Panc1 (cell line): ENCODE measurements around the gene CHERP. TPM values are rescaled to one million over a fixed set of nuclear protein-coding genes. Genes with fewer than 3 reads are reported as not detected.
A peak's percentile ranks its signal among the peaks of the same experiment; 100 is the strongest.

Experiments
- ATAC-seq: fragments of 200-7000 bp; cut with Tn5 transposase; 2 replicates; pipeline ENCODE4 v1.9.1; 2020; ENCODE audit warnings: mild to moderate bottlenecking, moderate library complexity
- BruUV-seq: library from RNA; stranded (reverse); fragments of 400-500 nt; replicated peaks from 2 replicates; lab custom pipeline; 2021; lab: Mats Ljungman, UMichigan
- CTCF ChIA-PET: fragments of 300-600 bp; sonication (Branson Sonifier 250); formaldehyde crosslinking; loops from one replicate; lab custom pipeline; 2022; ENCODE audit warnings: antibody characterized with exemption; lab: Charles Lee
- POLR2A ChIA-PET: fragments of 300-600 bp; sonication (Branson Sonifier 250); formaldehyde crosslinking; loops from one replicate; lab custom pipeline; 2022; ENCODE audit warnings: antibody characterized with exemption; lab: Charles Lee
- DNase-seq: peaks from one replicate; pipeline ENCODE4 v3.0.0-alpha.2; 2010; ENCODE audit warnings: low read depth, low spot score
- H3K27ac ChIP-seq: 2 replicates; pipeline ENCODE4 v1.5.1; 2011; ENCODE audit warnings: mild to moderate bottlenecking, low read length, inconsistent platforms
- H3K27me3 ChIP-seq: fragments of 200-500 bp; sonication (Bioruptor generic); 2 replicates; pipeline ENCODE4 v1.6.0; 2014; ENCODE audit warnings: low read length, inconsistent platforms; ENCODE audit not compliant: control insufficient read depth, insufficient read depth
- H3K36me3 ChIP-seq: fragments of 200-500 bp; sonication (Bioruptor generic); 2 replicates; pipeline ENCODE4 v1.5.1; 2014; ENCODE audit warnings: inconsistent platforms, mild to moderate bottlenecking, low read length, moderate library complexity; ENCODE audit not compliant: control insufficient read depth, insufficient read depth
- H3K4me1 ChIP-seq: 2 replicates; pipeline ENCODE4 v1.5.1; 2011; ENCODE audit warnings: inconsistent platforms, mild to moderate bottlenecking, low read length, moderate library complexity; ENCODE audit not compliant: control insufficient read depth, insufficient read depth
- H3K4me3 ChIP-seq, 2 experiments: 2 replicates each; pipeline ENCODE4 v1.5.1; 2011 to 2012; ENCODE audit warnings: low read depth in 2 of 2, low read length in 2 of 2, mild to moderate bottlenecking in 2 of 2, inconsistent platforms in 1 of 2, moderate library complexity in 1 of 2
- H3K9me3 ChIP-seq: fragments of 200-500 bp; sonication (Bioruptor generic); 2 replicates; pipeline ENCODE4 v1.5.1; 2014; ENCODE audit warnings: low read depth, mild to moderate bottlenecking, inconsistent platforms, low read length, moderate library complexity; ENCODE audit not compliant: control insufficient read depth, insufficient read depth
- CTCF ChIP-seq: fragments of 450-650 bp; IDR thresholded peaks from 2 replicates; pipeline ENCODE4 v1.5.1; 2017; ENCODE audit warnings: mild to moderate bottlenecking
- POLR2AphosphoS5 ChIP-seq: IDR thresholded peaks from 2 replicates; pipeline ENCODE4 v1.6.1; 2012; ENCODE audit warnings: mild to moderate bottlenecking, low read depth, low read length, moderate library complexity
- REST ChIP-seq, 2 experiments: IDR thresholded peaks; 2 replicates each; pipeline ENCODE4 v1.6.1; 2011 to 2012; ENCODE audit warnings: low read depth in 2 of 2, control low read depth in 1 of 2, low read length in 1 of 2, mild to moderate bottlenecking in 1 of 2, moderate library complexity in 1 of 2; ENCODE audit not compliant: insufficient read depth in 1 of 2
- SIN3A ChIP-seq: IDR thresholded peaks from 2 replicates; pipeline ENCODE4 v1.6.1; 2012; ENCODE audit warnings: low read depth, mild to moderate bottlenecking, low read length, moderate library complexity, borderline replicate concordance; ENCODE audit not compliant: insufficient read depth
- TCF7L2 ChIP-seq: IDR thresholded peaks from 2 replicates; pipeline ENCODE4 v1.6.1; 2011; ENCODE audit warnings: mild to moderate bottlenecking, low read depth, low read length, inconsistent platforms
- in situ Hi-C: cut with HindIII; loops from 2 replicates; pipeline ENCODE4 v1.10.0; 2016; ENCODE audit warnings: low sequenced_read_pairs, low pct_unique_long_range_greater_than_20kb
- intact Hi-C: fragments of 100-400 bp; cut with micrococcal nuclease; formaldehyde crosslinking; loops from one replicate; pipeline ENCODE4 v1.10.0; 2022; ENCODE audit not compliant: unreplicated experiment
- total RNA-seq: library from RNA; stranded (reverse); gene quantifications from one replicate; pipeline ENCODE4 v1.2.1, GENCODE V29; 2021; ENCODE audit not compliant: unreplicated experiment

CHERP gene
- total RNA-seq, 1 experiment from 2014 or later: 48.3 TPM

DNA sequence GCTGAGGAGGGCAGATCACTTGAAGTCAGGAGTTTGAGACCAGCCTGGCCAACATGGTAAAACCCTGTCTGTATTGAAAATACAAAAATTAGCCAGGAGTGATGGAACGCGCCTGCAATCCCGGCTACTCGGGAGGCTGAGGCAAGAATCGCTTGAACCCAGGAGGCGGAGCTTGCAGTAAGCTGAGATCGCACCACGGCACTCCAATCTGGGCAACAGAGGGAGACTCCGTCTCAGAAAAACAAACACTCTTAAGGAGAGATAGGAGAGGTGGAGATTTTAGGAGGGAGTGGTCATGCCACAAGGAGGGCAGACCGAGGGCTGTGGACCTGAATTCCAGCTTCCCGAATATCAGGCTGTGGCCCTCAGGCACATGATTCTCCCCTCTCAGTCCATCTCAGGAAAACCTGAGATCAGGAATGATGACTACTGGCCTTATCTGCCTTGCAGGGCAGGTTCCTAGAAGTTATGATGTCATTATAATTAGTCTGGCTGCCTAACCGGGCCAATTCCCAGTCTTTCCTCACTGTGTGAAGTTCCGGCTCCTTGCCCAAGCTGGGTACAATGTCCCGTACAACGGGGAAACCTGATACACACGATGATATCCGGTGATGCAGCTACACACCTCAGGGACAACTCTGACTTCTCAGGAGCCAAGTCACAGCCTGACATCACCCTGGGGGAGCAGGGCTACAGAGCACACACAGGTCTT is 27.5 kb upstream of the CHERP start:
- intact Hi-C loops (no loop called here), in situ Hi-C loops (no loop called here)
- ATAC-seq (no peak), DNase-seq (no peak)
- ChIA-PET CTCF (no interaction called here), POLR2A (no interaction called here)
- Histone ChIP-seq H3K36me3 (peaks cover 6% of the 10 kb centered on the region), H3K4me1 (peaks cover 8% of the 10 kb centered on the region), H3K4me3 (0 out of 4 replicates have a peak overlapping the region, but pooled peaks of 1 of the 2 experiments have one; percentile 4), H3K9me3 (no peaks in the 10 kb centered on the region), H3K27ac (no peak overlapping the region), H3K27me3 (no peaks in the 10 kb centered on the region)
- BruUV-seq: no TSS peak
- TF ChIP-seq POLR2AphosphoS5 (no peak), REST (IDR thresholded peaks at IDR 0.05; ENCODE audit: insufficient read depth in 1 of 2, low read depth in 2 of 2, low read length in 1 of 2) (no peak), SIN3A (no peak), TCF7L2 (no peak), CTCF (no peak)

- Histone ChIP-seq H3K9me3 (no peaks in the 10 kb centered on the region), H3K27ac (no peak overlapping the region), H3K4me3 (no peak overlapping the region), H3K4me1 (peaks cover 3% of the 10 kb centered on the region), H3K27me3 (no peaks in the 10 kb centered on the region), H3K36me3 (peaks cover 5% of the 10 kb centered on the region)
- CTCF ChIA-PET: no interaction called here
- ATAC-seq (no peak), DNase-seq (no peak)
- intact Hi-C loops (no loop called here), in situ Hi-C loops (no loop called here)
- no peak for TF ChIP-seq POLR2AphosphoS5
- no peak for TF ChIP-seq REST (IDR thresholded peaks at IDR 0.05; ENCODE audit: insufficient read depth in 1 of 2, low read depth in 2 of 2, low read length in 1 of 2)
- TF ChIP-seq TCF7L2: no peak
- no peak for TF ChIP-seq SIN3A
- TF ChIP-seq CTCF: no peak
- POLR2A ChIA-PET: no interaction called here
- BruUV-seq: no TSS peak
These were observed 24.5 kb upstream of the CHERP start for GRCh38 chr19:16566702-16567101.
